Measurements from ENCODE around the gene LSAMP. TPM values are rescaled to one million over a fixed set of nuclear protein-coding genes. Genes with fewer than 3 reads are reported as not detected.

LSAMP gene
- total RNA-seq, 1 experiment from 2014 or later = 0.90 TPM

DNA sequence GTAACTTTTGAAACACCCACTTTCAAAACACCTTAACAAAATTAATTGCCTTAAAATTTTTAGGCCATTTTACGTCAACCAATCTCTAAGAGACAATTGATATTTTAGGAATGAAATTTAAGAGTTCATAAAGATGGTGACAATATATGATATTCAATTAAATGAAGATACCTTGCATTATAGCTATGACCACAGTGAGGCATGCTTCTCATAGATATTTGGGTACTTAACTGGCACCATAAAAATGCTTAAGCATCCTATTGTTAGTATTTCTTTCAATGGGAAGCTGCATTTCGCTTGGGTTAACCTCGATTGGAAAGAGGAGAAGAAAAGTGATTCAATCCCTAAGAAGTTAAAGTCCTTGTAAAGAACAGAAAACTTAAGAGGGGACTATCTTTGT, 613.0 kb downstream of the LSAMP start:
- Histone ChIP-seq H3K23me2 (ENCODE audit: insufficient read length, low read depth, low read length, poor library complexity, severe bottlenecking) (no peaks in the 10 kb centered on the region), H3K4me1 (ENCODE audit: insufficient read depth, low read length) (peaks cover 2% of the 10 kb centered on the region; the same call in 1 of the 2 replicates), H3T11ph (ENCODE audit: low read length) (no peak overlapping the region), H2AFZ (ENCODE audit: low read length) (no peak overlapping the region), H2BK20ac (ENCODE audit: low read depth, low read length, poor library complexity, severe bottlenecking) (no peak overlapping the region), H3K79me1 (ENCODE audit: insufficient read depth, low read depth, low read length, poor library complexity, severe bottlenecking) (no peaks in the 10 kb centered on the region), H3K56ac (ENCODE audit: insufficient read length, low read depth, low read length) (no peak overlapping the region), H4K20me1 (ENCODE audit: control insufficient read depth, insufficient read depth, insufficient read length) (no peaks in the 10 kb centered on the region), H3K18ac (ENCODE audit: insufficient read length, low read depth, low read length) (no peak overlapping the region), H3K27me3 (ENCODE audit: insufficient read depth, low read length) (no peaks in the 10 kb centered on the region), H4K8ac (replicated peaks; ENCODE audit: insufficient read length, low read depth, low read length) (no peak overlapping the region), H3K9ac (ENCODE audit: extremely low read depth, insufficient read length, low read length) (no peak overlapping the region), H2BK15ac (ENCODE audit: low read depth, low read length) (no peak overlapping the region), H3K4me2 (ENCODE audit: insufficient read depth, insufficient read length, low read length) (no peak overlapping the region), H3K27ac (ENCODE audit: insufficient read length, low read depth, low read length) (no peak overlapping the region), H4K5ac (ENCODE audit: insufficient read length, low read depth, low read length) (no peak overlapping the region), H2BK5ac (ENCODE audit: insufficient read length, low read length) (no peak overlapping the region), H3K4ac (ENCODE audit: low read depth, low read length) (no peak overlapping the region), H2BK120ac (ENCODE audit: low read depth, low read length, poor library complexity, severe bottlenecking) (no peak overlapping the region), H4K91ac (ENCODE audit: insufficient read length, low read depth, low read length) (no peak overlapping the region), H3K9me3 (ENCODE audit: control insufficient read depth, low read depth, low read length) (no peaks in the 10 kb centered on the region), H2BK12ac (ENCODE audit: insufficient read length, low read depth, low read length) (no peak overlapping the region), H2AK5ac (ENCODE audit: insufficient read length, low read length) (no peak overlapping the region), H3K14ac (ENCODE audit: insufficient read depth, low read length) (no peak overlapping the region), H3K23ac (ENCODE audit: insufficient read length, low read depth, low read length) (no peak overlapping the region), H3K79me2 (ENCODE audit: insufficient read depth, low read length) (no peaks in the 10 kb centered on the region)
- no peak overlapping the region for H3K4me3 Mint-ChIP-seq
- no peaks in the 10 kb centered on the region for H3K27me3 Mint-ChIP-seq (ENCODE audit: low read depth)
- DNase-seq = no peak
- TF ChIP-seq, protein P1, sequence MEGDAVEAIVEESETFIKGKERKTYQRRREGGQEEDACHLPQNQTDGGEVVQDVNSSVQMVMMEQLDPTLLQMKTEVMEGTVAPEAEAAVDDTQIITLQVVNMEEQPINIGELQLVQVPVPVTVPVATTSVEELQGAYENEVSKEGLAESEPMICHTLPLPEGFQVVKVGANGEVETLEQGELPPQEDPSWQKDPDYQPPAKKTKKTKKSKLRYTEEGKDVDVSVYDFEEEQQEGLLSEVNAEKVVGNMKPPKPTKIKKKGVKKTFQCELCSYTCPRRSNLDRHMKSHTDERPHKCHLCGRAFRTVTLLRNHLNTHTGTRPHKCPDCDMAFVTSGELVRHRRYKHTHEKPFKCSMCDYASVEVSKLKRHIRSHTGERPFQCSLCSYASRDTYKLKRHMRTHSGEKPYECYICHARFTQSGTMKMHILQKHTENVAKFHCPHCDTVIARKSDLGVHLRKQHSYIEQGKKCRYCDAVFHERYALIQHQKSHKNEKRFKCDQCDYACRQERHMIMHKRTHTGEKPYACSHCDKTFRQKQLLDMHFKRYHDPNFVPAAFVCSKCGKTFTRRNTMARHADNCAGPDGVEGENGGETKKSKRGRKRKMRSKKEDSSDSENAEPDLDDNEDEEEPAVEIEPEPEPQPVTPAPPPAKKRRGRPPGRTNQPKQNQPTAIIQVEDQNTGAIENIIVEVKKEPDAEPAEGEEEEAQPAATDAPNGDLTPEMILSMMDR (conservative IDR thresholded peaks at IDR 0.05) = no peak
- WGBS (ENCODE audit: extremely low coverage, insufficient read length, low lambda C conversion rate) = no CpG with 5 or more reads among the region's 3 CpGs
- peaks cover 22 to 30% of the 10 kb centered on the region in 2 experiments for H3K4me1 Mint-ChIP-seq
- H3K9me3 Mint-ChIP-seq = no peaks in the 10 kb centered on the region
- no peaks in the 10 kb centered on the region for H3K36me3 Mint-ChIP-seq (ENCODE audit: insufficient read depth in 1 of 3, low read depth in 3 of 3)
- no peak overlapping the region; a peak in 1 of 7 replicates for H3K27ac Mint-ChIP-seq
